Measurements from ENCODE around the gene DNM1. TPM values are rescaled to one million over a fixed set of nuclear protein-coding genes. Genes with fewer than 3 reads are reported as not detected.

The DNM1 gene
- total RNA-seq, 1 donor from 2014 or later = 87.0 TPM

- peak overlapping the region; percentile 31 for H3K4me3 Mint-ChIP-seq (ENCODE audit: unreplicated experiment)
- no peaks in the 10 kb centered on the region for H3K36me3 Mint-ChIP-seq (ENCODE audit: low read depth)
- peak overlapping the region; percentile 88 for H3K27ac Mint-ChIP-seq (ENCODE audit: unreplicated experiment)
- H3K4me1 Mint-ChIP-seq (ENCODE audit: low read depth) = peaks cover 81% of the 10 kb centered on the region
- TF ChIP-seq, protein P1, sequence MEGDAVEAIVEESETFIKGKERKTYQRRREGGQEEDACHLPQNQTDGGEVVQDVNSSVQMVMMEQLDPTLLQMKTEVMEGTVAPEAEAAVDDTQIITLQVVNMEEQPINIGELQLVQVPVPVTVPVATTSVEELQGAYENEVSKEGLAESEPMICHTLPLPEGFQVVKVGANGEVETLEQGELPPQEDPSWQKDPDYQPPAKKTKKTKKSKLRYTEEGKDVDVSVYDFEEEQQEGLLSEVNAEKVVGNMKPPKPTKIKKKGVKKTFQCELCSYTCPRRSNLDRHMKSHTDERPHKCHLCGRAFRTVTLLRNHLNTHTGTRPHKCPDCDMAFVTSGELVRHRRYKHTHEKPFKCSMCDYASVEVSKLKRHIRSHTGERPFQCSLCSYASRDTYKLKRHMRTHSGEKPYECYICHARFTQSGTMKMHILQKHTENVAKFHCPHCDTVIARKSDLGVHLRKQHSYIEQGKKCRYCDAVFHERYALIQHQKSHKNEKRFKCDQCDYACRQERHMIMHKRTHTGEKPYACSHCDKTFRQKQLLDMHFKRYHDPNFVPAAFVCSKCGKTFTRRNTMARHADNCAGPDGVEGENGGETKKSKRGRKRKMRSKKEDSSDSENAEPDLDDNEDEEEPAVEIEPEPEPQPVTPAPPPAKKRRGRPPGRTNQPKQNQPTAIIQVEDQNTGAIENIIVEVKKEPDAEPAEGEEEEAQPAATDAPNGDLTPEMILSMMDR (IDR thresholded peaks at IDR 0.05) = no peak
- H3K9me3 Mint-ChIP-seq (ENCODE audit: low read depth) = no peaks in the 10 kb centered on the region
- DNase-seq (ENCODE audit: low spot score) = no peak
- no peaks in the 10 kb centered on the region for H3K27me3 Mint-ChIP-seq (ENCODE audit: low read depth)
Observed at GRCh38 chr9:128211186-128211980, 8.2 kb downstream of the DNM1 start.

DNA sequence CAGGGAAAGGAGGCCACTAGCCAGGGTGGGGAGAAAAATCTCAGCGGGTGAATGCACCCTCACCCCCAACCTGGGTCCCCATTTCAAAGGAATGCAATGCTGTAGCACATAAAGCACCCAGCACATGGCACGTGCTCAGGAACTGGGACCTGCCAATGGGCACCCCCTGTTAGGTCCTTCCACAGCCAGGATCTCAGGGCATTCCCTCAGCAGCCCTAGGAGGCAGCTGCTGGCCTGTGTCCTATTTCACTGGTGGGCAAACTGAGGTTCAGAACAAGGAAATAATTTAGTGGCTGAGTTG lies 8.8 kb downstream of the DNM1 start:
- H3K27me3 Mint-ChIP-seq (ENCODE audit: low read depth) = no peaks in the 10 kb centered on the region
- H3K4me3 Mint-ChIP-seq (ENCODE audit: unreplicated experiment) = no peak overlapping the region
- H3K4me1 Mint-ChIP-seq (ENCODE audit: low read depth) = peaks cover 81% of the 10 kb centered on the region
- TF ChIP-seq, protein P1 (IDR thresholded peaks at IDR 0.05) = no peak
- H3K27ac Mint-ChIP-seq (ENCODE audit: unreplicated experiment) = peak overlapping the region; percentile 88
- no peak for DNase-seq (ENCODE audit: low spot score)
- H3K36me3 Mint-ChIP-seq (ENCODE audit: low read depth) = no peaks in the 10 kb centered on the region
- no peaks in the 10 kb centered on the region for H3K9me3 Mint-ChIP-seq (ENCODE audit: low read depth)

DNA sequence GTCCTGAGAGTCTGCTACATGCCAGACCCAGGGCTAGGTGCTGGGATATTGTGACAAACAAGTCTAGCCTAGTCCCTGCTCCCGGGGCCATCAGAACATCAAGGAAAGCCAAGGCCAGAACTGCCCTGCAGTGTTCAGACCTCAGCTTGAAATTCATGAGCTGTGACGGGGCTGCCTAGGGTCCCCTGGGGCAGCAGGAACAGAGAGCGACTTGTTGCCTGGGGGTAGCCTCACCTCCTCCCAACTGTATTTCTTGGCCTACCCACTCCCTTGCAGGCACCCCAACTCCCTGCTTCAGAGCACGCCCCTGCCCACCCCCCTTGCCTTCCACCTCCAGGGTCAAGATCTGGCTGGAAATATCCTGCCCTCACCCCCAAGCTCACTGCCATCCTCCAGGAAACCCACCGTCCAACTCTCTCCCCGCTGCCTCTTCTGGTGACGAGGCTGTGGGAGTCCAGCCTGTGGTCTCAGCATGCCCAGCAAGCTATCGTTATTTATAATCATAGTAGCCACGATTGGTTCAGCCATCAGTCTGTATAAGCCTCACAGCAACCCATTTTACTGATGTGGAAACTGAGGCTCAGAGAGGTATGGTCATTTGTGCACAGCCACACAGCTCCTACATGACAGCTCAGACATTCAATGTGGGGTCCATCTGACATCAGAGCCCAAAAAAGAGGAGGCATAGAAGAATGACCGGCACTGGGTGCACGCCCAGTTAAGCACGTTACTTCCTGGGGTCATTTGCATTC lies 10.7 kb downstream of the DNM1 start:
- TF ChIP-seq, protein P1 (IDR thresholded peaks at IDR 0.05) = no peak
- Mint-ChIP-seq H3K4me1 (ENCODE audit: low read depth) (peaks cover 87% of the 10 kb centered on the region), H3K4me3 (ENCODE audit: unreplicated experiment) (no peak overlapping the region), H3K27me3 (ENCODE audit: low read depth) (no peaks in the 10 kb centered on the region), H3K27ac (ENCODE audit: unreplicated experiment) (peak overlapping the region; percentile 97), H3K9me3 (ENCODE audit: low read depth) (no peaks in the 10 kb centered on the region), H3K36me3 (ENCODE audit: low read depth) (peaks cover 7% of the 10 kb centered on the region)
- no peak for DNase-seq (ENCODE audit: low spot score)

DNA sequence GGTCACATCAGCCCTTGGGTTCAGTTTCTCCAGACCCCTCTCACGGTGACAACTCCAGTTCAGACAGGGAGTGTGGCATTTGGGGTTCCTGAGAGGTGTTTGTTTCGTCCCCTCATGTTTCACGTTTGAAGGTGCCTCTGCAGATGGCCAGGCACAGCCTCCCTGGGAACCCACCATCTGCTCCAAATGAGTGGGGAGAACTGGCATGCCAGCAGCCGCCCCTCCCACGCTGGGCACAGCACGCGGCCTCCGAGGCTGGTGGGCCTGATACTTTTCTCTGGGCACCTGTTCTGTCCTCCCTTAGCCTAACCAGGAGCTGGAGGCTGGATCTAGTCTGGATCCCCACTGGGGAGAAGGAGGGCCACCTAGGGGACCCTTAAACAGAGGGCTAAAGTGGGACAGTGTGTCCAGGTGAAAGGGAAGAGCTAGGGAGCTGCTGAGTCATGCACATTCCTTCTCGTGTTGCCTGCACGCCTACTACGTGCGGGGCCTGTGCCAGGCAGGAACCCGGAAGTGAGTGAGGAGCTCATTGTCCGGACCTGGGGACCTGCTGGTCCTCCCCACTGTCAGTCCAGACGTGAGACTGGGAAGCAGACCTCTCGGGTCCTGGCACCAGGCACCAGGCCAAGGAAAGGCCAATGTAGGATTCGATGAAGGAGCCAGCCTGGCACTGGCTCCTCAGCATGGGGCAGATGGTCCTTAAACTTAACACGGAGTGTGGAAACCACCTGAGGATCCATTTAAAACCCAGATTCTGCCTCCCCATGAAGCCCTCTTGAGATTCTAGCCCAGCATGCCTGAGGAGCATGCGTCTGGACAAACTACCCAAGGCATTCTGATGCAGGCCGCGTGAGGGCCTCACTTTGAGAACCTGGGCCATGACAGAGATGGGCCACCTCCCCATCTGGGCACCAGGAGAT lies 11.7 kb downstream of the DNM1 start:
- DNase-seq (ENCODE audit: low spot score) = no peak
- Mint-ChIP-seq H3K4me1 (ENCODE audit: low read depth) (peaks cover 78% of the 10 kb centered on the region), H3K36me3 (ENCODE audit: low read depth) (peaks cover 12% of the 10 kb centered on the region), H3K27me3 (ENCODE audit: low read depth) (no peaks in the 10 kb centered on the region), H3K4me3 (ENCODE audit: unreplicated experiment) (no peak overlapping the region), H3K27ac (ENCODE audit: unreplicated experiment) (peak overlapping the region; percentile 97), H3K9me3 (ENCODE audit: low read depth) (no peaks in the 10 kb centered on the region)
- TF ChIP-seq, protein P1 (IDR thresholded peaks at IDR 0.05) = no peak

Data from chondrocyte (in vitro differentiated cells).